GM06990 (cell line): ENCODE data around the gene LRRC53.

Experiments
- DNase-seq: peaks from one replicate; pipeline ENCODE4 v3.0.0-alpha.2; 2011; ENCODE audit not compliant: insufficient read length; ENCODE audit errors: extremely low read depth
- H3K27me3 ChIP-seq: replicated peaks from 2 replicates; pipeline ENCODE4 v1.6.0; 2011; ENCODE audit warnings: low read length; ENCODE audit not compliant: control insufficient read depth, insufficient read depth
- H3K36me3 ChIP-seq: 2 replicates; pipeline ENCODE4 v1.5.1; 2011; ENCODE audit warnings: low read length; ENCODE audit not compliant: control insufficient read depth, insufficient read depth
- H3K4me3 ChIP-seq: replicated peaks from 2 replicates; pipeline ENCODE4 v1.5.1; 2011; ENCODE audit warnings: low read depth, mild to moderate bottlenecking, control low read depth, low read length
- TF ChIP-seq, protein P1 (sequence below): IDR thresholded peaks from 2 replicates; pipeline ENCODE4 v1.5.1; 2011; ENCODE audit warnings: low read length, control low read depth, mild to moderate bottlenecking, inconsistent platforms; ENCODE audit not compliant: insufficient read depth, poor library complexity, severe bottlenecking

The LRRC53 gene

DNA sequence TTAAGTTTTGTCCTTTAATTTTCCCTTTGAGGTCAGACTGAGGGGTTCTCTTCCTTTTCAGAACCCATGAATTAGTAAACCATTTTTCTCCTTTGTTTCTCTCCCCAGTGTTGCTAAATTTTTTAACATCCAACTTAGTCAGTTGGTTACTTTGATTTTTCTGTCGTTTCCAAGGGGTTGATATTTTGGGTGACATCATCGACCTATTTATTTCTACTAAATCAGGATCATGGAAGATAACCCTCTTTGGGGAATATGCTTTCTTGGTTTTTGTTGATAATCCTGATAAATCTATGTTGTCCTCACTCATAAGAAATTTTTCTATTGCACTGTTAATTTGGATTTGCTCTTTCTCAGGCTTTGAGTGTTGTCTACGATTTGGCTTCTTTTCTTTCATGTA lies 40.9 kb downstream of the LRRC53 start:
- peaks cover 2% of the 10 kb centered on the region for H3K27me3 ChIP-seq
- H3K36me3 ChIP-seq, result no peaks in the 10 kb centered on the region
- no peak for DNase-seq
- TF ChIP-seq, protein P1, sequence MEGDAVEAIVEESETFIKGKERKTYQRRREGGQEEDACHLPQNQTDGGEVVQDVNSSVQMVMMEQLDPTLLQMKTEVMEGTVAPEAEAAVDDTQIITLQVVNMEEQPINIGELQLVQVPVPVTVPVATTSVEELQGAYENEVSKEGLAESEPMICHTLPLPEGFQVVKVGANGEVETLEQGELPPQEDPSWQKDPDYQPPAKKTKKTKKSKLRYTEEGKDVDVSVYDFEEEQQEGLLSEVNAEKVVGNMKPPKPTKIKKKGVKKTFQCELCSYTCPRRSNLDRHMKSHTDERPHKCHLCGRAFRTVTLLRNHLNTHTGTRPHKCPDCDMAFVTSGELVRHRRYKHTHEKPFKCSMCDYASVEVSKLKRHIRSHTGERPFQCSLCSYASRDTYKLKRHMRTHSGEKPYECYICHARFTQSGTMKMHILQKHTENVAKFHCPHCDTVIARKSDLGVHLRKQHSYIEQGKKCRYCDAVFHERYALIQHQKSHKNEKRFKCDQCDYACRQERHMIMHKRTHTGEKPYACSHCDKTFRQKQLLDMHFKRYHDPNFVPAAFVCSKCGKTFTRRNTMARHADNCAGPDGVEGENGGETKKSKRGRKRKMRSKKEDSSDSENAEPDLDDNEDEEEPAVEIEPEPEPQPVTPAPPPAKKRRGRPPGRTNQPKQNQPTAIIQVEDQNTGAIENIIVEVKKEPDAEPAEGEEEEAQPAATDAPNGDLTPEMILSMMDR, result no peak
- H3K4me3 ChIP-seq, result no peak overlapping the region

DNA sequence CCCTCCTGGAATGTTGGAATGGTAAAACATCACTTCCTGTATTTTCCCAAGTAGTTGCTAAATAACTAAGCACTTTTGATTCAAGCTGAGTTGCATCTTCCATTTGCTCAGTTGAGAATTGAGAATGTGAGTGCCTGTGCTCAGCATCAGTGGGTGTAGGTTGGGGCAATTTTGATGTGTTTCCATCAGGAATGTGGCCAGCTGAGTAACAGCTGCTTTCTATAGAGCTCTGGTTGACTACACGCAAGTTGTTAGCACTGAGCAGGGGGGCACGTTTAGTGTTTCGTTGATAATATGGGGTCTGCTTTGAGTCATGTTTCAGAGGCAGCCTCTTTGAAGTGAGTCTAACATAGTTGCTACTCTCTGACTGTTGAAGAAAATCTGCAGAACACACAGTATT lies 41.5 kb downstream of the LRRC53 start:
- DNase-seq, result no peak
- TF ChIP-seq, protein P1, result no peak
- Histone ChIP-seq H3K36me3 (no peaks in the 10 kb centered on the region), H3K27me3 (peaks cover 2% of the 10 kb centered on the region), H3K4me3 (no peak overlapping the region)

DNA sequence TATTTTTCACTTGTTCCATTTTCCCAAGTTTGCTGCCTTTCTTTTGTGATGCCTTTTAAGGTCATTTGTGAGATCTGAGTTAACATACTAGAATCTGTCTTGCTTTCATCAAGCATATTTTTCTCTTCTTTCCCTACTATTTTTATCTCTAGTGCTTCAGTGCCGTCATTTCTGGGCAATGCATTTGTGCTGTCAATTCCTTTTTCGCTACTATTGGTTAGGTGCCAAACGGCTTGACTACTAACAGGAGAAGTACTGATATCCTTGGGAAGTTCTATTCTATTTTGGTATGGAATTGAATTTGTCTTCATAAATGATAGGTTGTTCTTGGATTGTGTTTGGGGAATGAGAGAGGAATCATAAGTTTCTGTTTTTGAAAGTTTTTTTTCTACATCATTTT lies 42.2 kb downstream of the LRRC53 start:
- Histone ChIP-seq H3K4me3 (no peak overlapping the region), H3K27me3 (no peaks in the 10 kb centered on the region; the same call in 1 of the 2 replicates), H3K36me3 (no peaks in the 10 kb centered on the region)
- TF ChIP-seq, protein P1, result no peak
- DNase-seq, result no peak

DNA sequence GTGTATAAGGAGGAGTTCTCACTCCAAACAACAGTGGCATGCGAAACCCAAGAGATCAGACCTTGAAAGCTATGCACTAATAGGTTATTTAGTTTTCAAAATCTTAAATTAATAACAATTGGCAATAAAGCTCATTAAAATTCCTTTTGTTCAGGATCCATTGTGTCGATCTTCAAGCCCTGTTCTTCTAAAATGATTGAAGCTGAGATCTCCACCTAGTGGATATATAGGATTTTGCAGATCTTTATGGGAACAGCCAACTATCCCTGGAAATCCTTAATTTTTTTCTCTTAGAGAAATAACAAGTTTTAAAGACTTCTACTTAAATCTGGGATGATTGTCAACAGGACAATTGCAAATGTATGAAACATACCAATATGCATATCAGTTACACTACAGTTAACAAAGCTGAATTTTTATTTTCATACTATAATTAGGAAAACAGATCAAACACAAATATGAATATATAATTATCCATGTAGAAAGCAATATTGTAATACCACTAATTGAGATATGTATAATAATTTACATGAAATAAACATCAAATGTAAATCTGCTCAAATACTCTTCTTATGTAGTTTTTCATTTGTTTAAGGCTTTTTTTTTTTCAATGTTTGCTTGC lies 43.3 kb downstream of the LRRC53 start:
- Histone ChIP-seq H3K36me3 (no peaks in the 10 kb centered on the region), H3K27me3 (no peaks in the 10 kb centered on the region), H3K4me3 (no peak overlapping the region)
- DNase-seq, result no peak
- TF ChIP-seq, protein P1, result peak; percentile 55

DNA sequence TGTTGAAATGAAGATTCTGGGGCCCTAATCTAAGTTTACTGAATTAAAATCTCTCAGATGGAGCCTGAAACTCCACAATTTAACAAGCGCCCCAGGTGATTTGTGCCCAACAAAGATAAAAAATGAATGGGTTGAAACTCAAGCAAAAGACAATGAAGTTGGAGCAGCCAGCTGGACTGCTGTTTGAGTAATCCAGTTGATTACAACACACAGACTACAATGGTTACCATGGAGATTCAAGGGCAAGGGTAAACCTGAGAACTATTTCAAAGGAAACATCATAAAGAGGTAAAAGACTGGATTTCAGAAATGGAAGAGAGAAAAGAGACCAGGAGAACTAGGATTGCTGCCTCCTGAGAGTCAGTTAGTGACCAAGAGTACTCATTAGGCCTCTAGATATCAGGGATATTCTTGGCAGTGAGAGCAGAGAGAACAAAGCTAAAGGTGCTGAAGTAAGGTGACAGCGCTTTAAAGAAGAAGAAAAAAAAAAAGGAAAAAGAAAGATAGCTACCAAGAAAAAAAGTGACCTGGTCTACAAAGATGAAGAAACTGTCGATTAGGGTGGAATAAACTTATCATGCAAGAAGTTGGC lies 44.5 kb downstream of the LRRC53 start:
- Histone ChIP-seq H3K27me3 (no peaks in the 10 kb centered on the region), H3K36me3 (no peaks in the 10 kb centered on the region), H3K4me3 (no peak overlapping the region)
- DNase-seq, result no peak
- TF ChIP-seq, protein P1, result no peak
